Upper lobe of left lung (tissue), 6 donors: ENCODE measurements around the gene TMEM209. TPM values are rescaled to one million over a fixed set of nuclear protein-coding genes. Genes with fewer than 3 reads are reported as not detected.
A peak's percentile ranks its signal among the peaks of the same experiment; 100 is the strongest.

Experiments
- ATAC-seq, 2 donors: fragments of 200-7000 bp; cut with Tn5 transposase; one replicate each; pipeline ENCODE4 v1.9.1; 2022; ENCODE audit warnings: mild to moderate bottlenecking in 2 of 2, moderate library complexity in 2 of 2; ENCODE audit not compliant: low FRiP score in 2 of 2
- DNase-seq, 2 donors: peaks; one replicate each; pipeline ENCODE4 v3.0.0-alpha.2; 2019 to 2020
- H3K27ac ChIP-seq, 4 donors: fragments of 200-600 bp; sonication (generic); one replicate each; pipeline ENCODE4 v1.5.1; 2016 to 2019
- H3K27me3 ChIP-seq, 4 donors: fragments of 200-600 bp; sonication (generic); one replicate each; pipeline ENCODE4 v1.5.1; 2017 to 2019
- H3K36me3 ChIP-seq, 4 donors: fragments of 200-600 bp; sonication (generic); one replicate each; pipeline ENCODE4 v1.5.1; 2016 to 2019
- H3K4me1 ChIP-seq, 4 donors: fragments of 200-600 bp; sonication (generic); one replicate each; pipeline ENCODE4 v1.5.1; 2018 to 2019
- H3K4me3 ChIP-seq, 4 donors: fragments of 200-600 bp; sonication (generic); one replicate each; pipeline ENCODE4 v1.5.1; 2017 to 2019; ENCODE audit warnings: mild to moderate bottlenecking in 2 of 4, moderate library complexity in 1 of 4
- H3K9me3 ChIP-seq, 4 donors: fragments of 200-600 bp; sonication (generic); one replicate each; pipeline ENCODE4 v1.5.1; 2018 to 2019
- CTCF ChIP-seq, 6 experiments: fragments of 450-650 bp in 4 of 6; fragments of 200-600 bp in 2 of 6; sonication (generic) in 2 of 6; IDR thresholded peaks; one replicate each; pipeline ENCODE4 v1.5.1; 2016 to 2019; ENCODE audit warnings: antibody characterized with exemption in 6 of 6
- EP300 ChIP-seq, 4 donors: sonication (generic); formaldehyde crosslinking; IDR thresholded peaks; one replicate each; pipeline ENCODE4 v1.5.1; 2017; ENCODE audit warnings: antibody characterized with exemption in 4 of 4, control low read depth in 2 of 4
- POLR2A ChIP-seq, 4 donors: fragments of 450-650 bp; IDR thresholded peaks; one replicate each; pipeline ENCODE4 v1.5.1; 2016 to 2017; ENCODE audit warnings: antibody characterized with exemption in 4 of 4, mild to moderate bottlenecking in 2 of 4
- POLR2AphosphoS5 ChIP-seq, 2 donors: sonication (generic); formaldehyde crosslinking; IDR thresholded peaks; one replicate each; pipeline ENCODE4 v1.5.1; 2017; ENCODE audit warnings: antibody characterized with exemption in 2 of 2
- WGBS, 2 donors: methylation state at CpG; one replicate each; pipeline ENCODE4 v1.1.5; 2017 to 2018; 5-methylcytosine and 5-hydroxymethylcytosine counted together
- total RNA-seq, 6 donors: library from RNA; depleted of rRNA in 4 of 6; stranded (reverse); fragments of >200 nt in 4 of 6; gene quantifications; one replicate each; pipeline versions ENCODE4 v1.1.0 to v1.2.1, GENCODE V29; 2016 to 2021
- donor health status: DM: no; HTN: no; CAD: no; lungs with moderate emphysema.
- donor health status: DM: no; HTN: yes; CAD: no; lungs with severe emphysema.

TMEM209 gene
- total RNA-seq, 6 donors from 2014 or later: 6.2 to 23.3 (median 14.7) TPM

- H3K4me3 ChIP-seq: no peak overlapping the region
- no peaks in the 10 kb centered on the region for H3K27me3 ChIP-seq
- TF ChIP-seq CTCF (IDR thresholded peaks at IDR 0.05): no peak
- TF ChIP-seq POLR2A (IDR thresholded peaks at IDR 0.05): no peak
- TF ChIP-seq POLR2AphosphoS5 (IDR thresholded peaks at IDR 0.05): no peak
- TF ChIP-seq EP300 (IDR thresholded peaks at IDR 0.05): no peak
- 96 to 100% methylated on average over 1 of the region's 1 CpG for WGBS, 2 donors
- H3K36me3 ChIP-seq: peaks cover 0 to 58% (median 11%) of the 10 kb centered on the region in 4 donors
- no peak for ATAC-seq
- H3K9me3 ChIP-seq: no peaks in the 10 kb centered on the region
- no peak for DNase-seq
- peaks cover 0 to 24% (median 23%) of the 10 kb centered on the region in 4 donors for H3K4me1 ChIP-seq
- peak overlapping the region in 1 of 4 donors; percentile 62 for H3K27ac ChIP-seq
These were observed 68.5 kb downstream of the TMEM209 start for GRCh38 chr7:130136579-130137167.

GRCh38 chr7:130135208-130136205 lies 69.7 kb downstream of the TMEM209 start:
- no peaks in the 10 kb centered on the region for H3K9me3 ChIP-seq
- H3K4me3 ChIP-seq: no peak overlapping the region
- DNase-seq: no peak
- ATAC-seq: no peak
- TF ChIP-seq CTCF (IDR thresholded peaks at IDR 0.05): no peak
- no peak for TF ChIP-seq POLR2A (IDR thresholded peaks at IDR 0.05)
- TF ChIP-seq EP300 (IDR thresholded peaks at IDR 0.05): no peak
- TF ChIP-seq POLR2AphosphoS5 (IDR thresholded peaks at IDR 0.05): no peak
- H3K4me1 ChIP-seq: peaks cover 0 to 13% (median 12%) of the 10 kb centered on the region in 4 donors
- no peaks in the 10 kb centered on the region for H3K27me3 ChIP-seq
- H3K36me3 ChIP-seq: peaks cover 0 to 70% (median 15%) of the 10 kb centered on the region in 4 donors
- WGBS, 2 donors: 96 to 97% methylated on average over 10 of the region's 10 CpGs
- no peak overlapping the region for H3K27ac ChIP-seq

- no peak for DNase-seq
These were observed 70.5 kb downstream of the TMEM209 start for GRCh38 chr7:130134726-130135125.

GRCh38 chr7:130134106-130134636 lies 71.0 kb downstream of the TMEM209 start:
- 95 to 97% methylated on average over 4 of the region's 4 CpGs for WGBS, 2 donors
- no peaks in the 10 kb centered on the region for H3K27me3 ChIP-seq
- H3K36me3 ChIP-seq: peaks cover 0 to 75% (median 24%) of the 10 kb centered on the region in 4 donors

More at GRCh38 chr7:130134726-130135125, 70.5 kb downstream of the TMEM209 start:
- Histone ChIP-seq H3K4me1 (peaks cover 0 to 6% (median 4%) of the 10 kb centered on the region in 4 donors), H3K36me3 (peaks cover 0 to 75% (median 20%) of the 10 kb centered on the region in 4 donors), H3K27me3 (no peaks in the 10 kb centered on the region), H3K9me3 (no peaks in the 10 kb centered on the region), H3K4me3 (no peak overlapping the region), H3K27ac (no peak overlapping the region)
- TF ChIP-seq POLR2A (IDR thresholded peaks at IDR 0.05): no peak
- TF ChIP-seq CTCF (IDR thresholded peaks at IDR 0.05): no peak
- TF ChIP-seq POLR2AphosphoS5 (IDR thresholded peaks at IDR 0.05): no peak
- TF ChIP-seq EP300 (IDR thresholded peaks at IDR 0.05): no peak
- 98% methylated on average over 7 of the region's 7 CpGs for WGBS, 2 donors
- ATAC-seq: no peak

More at GRCh38 chr7:130134106-130134636, 71.0 kb downstream of the TMEM209 start:
- ATAC-seq: no peak
- H3K4me1 ChIP-seq: peaks cover 0 to 2% (median 0%) of the 10 kb centered on the region in 4 donors
- DNase-seq: no peak
- H3K4me3 ChIP-seq: no peak overlapping the region
- H3K27ac ChIP-seq: no peak overlapping the region
- H3K9me3 ChIP-seq: no peaks in the 10 kb centered on the region
- no peak for TF ChIP-seq POLR2AphosphoS5 (IDR thresholded peaks at IDR 0.05)
- TF ChIP-seq CTCF (IDR thresholded peaks at IDR 0.05): no peak
